ENCODE data around the gene HIRA. TPM values are rescaled to one million over a fixed set of nuclear protein-coding genes. Genes with fewer than 3 reads are reported as not detected.
A peak's percentile ranks its signal among the peaks of the same experiment; 100 is the strongest.
"Not testable (repeated sequence)": the region's sequence is repeated elsewhere in the genome, so short reads cannot be mapped to it uniquely, and the experiment has no call there.

The HIRA gene
- total RNA-seq, 3 donors from 2014 or later = 13.5 to 22.9 (median 18.4) TPM

DNA sequence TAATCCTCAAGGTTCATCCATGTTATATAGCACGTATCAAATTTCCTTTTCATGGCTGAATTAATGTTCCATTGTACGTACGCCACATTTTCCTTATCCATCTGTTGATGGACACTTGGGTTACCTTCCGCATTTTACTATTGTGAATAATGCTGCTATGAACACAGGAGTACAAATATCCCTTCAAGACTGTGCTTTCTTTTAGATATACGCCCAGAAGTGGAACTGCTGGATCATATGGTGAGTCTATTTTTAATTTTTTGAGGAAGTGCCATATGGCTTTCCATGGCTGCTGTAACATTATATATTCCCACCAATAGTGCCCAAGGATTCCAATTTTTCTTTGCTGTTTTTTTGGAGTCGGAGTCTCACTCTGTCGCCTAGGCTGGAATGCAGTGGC is 6.8 kb upstream of the HIRA start:
- no peak overlapping the region for H3K27ac ChIP-seq
- H3K4me1 ChIP-seq = no peaks in the 10 kb centered on the region
- no peaks in the 10 kb centered on the region for H3K36me3 ChIP-seq
- intact Hi-C loops (cut with DNase I; ENCODE audit: low total_unique reads) = no loop called here
- no peaks in the 10 kb centered on the region for H3K9me3 ChIP-seq
- H3K4me3 ChIP-seq = no peak overlapping the region
- TF ChIP-seq POLR2A (IDR thresholded peaks at IDR 0.05) (no peak), POLR2AphosphoS5 (IDR thresholded peaks at IDR 0.05) (no peak)
- TF ChIP-seq, protein P1, sequence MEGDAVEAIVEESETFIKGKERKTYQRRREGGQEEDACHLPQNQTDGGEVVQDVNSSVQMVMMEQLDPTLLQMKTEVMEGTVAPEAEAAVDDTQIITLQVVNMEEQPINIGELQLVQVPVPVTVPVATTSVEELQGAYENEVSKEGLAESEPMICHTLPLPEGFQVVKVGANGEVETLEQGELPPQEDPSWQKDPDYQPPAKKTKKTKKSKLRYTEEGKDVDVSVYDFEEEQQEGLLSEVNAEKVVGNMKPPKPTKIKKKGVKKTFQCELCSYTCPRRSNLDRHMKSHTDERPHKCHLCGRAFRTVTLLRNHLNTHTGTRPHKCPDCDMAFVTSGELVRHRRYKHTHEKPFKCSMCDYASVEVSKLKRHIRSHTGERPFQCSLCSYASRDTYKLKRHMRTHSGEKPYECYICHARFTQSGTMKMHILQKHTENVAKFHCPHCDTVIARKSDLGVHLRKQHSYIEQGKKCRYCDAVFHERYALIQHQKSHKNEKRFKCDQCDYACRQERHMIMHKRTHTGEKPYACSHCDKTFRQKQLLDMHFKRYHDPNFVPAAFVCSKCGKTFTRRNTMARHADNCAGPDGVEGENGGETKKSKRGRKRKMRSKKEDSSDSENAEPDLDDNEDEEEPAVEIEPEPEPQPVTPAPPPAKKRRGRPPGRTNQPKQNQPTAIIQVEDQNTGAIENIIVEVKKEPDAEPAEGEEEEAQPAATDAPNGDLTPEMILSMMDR (IDR thresholded peaks at IDR 0.05) = no peak
- no peak for DNase-seq (ENCODE audit: low spot score in 2 of 2)
- H3K27me3 ChIP-seq = no peaks in the 10 kb centered on the region

DNA sequence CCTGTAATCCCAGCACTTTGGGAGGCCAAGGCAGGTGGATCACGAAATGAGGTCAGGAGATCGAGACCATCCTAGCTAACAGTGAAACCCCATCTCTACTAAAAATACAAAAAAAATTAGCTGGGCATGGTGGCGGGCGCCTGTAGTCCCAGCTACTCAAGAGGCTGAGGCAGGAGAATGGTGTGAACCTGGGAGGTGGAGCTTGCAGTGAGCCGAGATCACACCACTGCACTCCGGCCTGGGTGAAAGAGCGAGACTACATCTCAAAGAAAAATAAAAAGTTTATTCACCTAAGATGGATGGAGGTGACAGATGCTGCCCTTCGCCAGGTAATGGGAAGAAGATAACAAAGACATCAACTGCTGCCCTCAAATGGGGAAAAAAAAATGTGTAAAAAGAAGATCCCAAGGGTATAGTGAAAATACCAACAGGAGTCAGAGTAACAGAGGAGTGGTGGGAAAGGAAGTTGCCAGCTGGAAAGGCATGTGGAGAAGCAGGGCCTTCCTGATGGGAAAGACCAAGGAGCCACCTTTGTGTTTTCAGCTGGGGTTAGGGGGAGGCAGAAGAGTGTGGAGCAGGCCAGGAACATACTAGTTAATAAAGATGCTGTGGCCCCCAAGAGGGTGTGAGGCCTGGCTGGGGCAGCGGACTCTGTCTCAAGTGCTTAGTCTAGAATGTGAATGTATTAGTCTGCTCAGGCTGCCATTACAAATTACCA is 5.1 kb upstream of the HIRA start:
- H3K4me3 ChIP-seq; intact Hi-C loops (cut with DNase I; ENCODE audit: low total_unique reads): not testable (repeated sequence)

DNA sequence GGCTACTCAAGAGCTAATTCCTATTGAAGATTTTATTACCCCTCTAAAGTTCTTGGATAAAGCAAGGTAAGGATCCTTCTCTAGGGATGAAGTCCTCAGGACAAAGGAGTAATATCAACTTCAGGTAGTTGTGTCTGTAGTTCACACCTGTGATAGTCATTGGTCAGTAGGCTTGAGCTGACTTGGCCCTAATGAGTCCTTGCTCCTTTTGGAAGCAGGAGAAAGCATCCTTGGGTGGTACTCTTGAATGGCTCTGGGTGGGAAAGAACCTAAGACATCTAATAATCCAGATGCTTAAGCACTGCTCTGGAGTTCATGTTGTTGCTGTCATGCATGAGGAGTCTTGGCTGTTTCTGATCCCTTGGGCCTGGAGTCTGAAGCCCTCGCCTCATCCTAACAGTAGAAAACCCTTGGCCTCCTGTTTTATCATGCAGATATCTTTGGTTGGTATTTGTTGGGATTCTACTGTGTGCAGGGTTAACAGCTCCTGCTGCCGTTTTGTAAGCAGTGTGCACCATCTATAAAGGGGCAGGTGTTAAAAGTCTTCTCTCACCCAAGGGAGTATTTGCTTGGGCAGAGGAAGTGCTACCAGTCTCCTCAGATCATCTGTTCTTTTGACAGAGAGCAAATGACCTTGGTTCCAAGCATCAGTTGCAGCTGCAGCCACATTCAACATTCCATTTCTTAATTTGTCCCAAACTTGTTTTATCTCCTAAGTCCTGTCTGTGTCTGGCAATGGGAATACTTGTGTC is 3.5 kb upstream of the HIRA start:
- Histone ChIP-seq H3K36me3 (no peaks in the 10 kb centered on the region), H3K9me3 (no peaks in the 10 kb centered on the region), H3K4me3 (no peak overlapping the region), H3K4me1 (peaks cover 5 to 9% of the 10 kb centered on the region in 2 donors), H3K27ac (no peak overlapping the region), H3K27me3 (no peaks in the 10 kb centered on the region)
- DNase-seq (ENCODE audit: low spot score in 2 of 2) = no peak
- intact Hi-C loops (cut with DNase I; ENCODE audit: low total_unique reads) = no loop called here
- TF ChIP-seq POLR2A (IDR thresholded peaks at IDR 0.05) = no peak
- TF ChIP-seq POLR2AphosphoS5 (IDR thresholded peaks at IDR 0.05) = no peak
- TF ChIP-seq, protein P1 (IDR thresholded peaks at IDR 0.05) = no peak

More for the DNA sequence above, 5.1 kb upstream of the HIRA start:
- DNase-seq (ENCODE audit: low spot score in 2 of 2); H3K36me3 ChIP-seq; H3K27me3 ChIP-seq; H3K4me1 ChIP-seq; H3K9me3 ChIP-seq; H3K27ac ChIP-seq: not testable (repeated sequence)

DNA sequence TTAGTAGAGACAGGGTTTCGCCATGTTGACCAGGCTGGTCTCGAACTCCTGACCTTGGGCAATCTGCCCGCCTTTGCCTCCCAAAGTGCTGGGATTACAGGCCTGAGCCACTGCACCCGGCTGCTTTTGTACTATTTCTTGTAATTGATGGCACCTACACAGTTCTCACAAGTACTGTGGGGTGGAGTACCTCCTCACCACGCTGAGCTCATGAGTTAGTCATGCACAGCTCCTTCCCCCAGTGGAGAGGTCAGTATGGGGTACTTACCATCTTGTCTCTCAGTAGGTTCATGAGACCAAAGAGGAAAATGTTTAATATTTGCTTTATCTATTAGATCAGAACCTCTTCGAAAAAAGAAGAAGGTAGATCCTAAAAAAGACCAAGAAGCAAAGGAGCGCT is 2.9 kb upstream of the HIRA start:
- no peaks in the 10 kb centered on the region for H3K9me3 ChIP-seq
- intact Hi-C loops (cut with DNase I; ENCODE audit: low total_unique reads) = no loop called here
- peaks cover 9 to 11% of the 10 kb centered on the region in 2 donors for H3K4me1 ChIP-seq
- no peak overlapping the region for H3K4me3 ChIP-seq
- no peak for TF ChIP-seq POLR2A (IDR thresholded peaks at IDR 0.05)
- TF ChIP-seq, protein P1 (IDR thresholded peaks at IDR 0.05) = no peak
- no peak for TF ChIP-seq POLR2AphosphoS5 (IDR thresholded peaks at IDR 0.05)
- H3K36me3 ChIP-seq = no peaks in the 10 kb centered on the region
- H3K27me3 ChIP-seq = no peaks in the 10 kb centered on the region
- DNase-seq (ENCODE audit: low spot score in 2 of 2) = no peak
- H3K27ac ChIP-seq = no peak overlapping the region

DNA sequence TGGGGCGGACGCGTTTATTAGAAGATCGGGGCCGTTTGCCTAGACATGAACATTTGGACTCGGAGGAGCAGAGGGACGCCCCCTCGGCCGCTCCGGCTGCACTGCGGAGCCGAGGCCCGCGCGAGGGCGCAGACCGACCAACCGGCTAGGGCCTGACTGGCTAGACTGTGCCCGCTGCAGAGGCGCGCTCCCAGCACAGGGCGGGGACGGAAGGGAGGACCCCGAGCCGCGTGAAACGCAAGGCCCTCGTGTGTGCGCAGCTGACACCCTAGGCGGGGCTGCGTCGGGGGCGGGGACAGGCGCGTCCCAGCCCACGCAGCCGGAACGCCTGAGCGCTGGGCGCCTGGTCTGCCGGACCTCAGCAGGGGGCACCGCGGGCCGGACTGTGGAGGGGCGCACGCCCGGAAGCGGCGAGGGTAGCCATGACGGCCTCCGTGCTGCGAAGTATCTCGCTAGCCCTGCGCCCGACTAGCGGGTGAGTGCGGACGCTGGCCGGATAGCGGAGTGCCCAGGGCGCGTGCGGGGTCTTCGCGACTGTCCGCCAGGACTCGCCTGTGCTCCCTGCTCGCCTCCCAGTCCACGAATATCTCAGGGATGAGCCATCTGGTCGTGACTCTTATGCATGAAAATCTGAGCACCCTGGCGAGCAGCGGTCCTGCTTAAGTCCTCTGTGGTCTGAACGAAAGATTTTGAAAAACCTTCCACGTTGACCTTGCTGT is 759 bp upstream of the HIRA start, which contains the start of gene MRPL40:
Gene MRPL40 (plus strand): TSS at position 413 of the 719 bp plus-strand sequence. CDS start 10 bp downstream, at position 423.
- peak; percentile 86 to 88 for DNase-seq (ENCODE audit: low spot score in 2 of 2)
- TF ChIP-seq, protein P1 (IDR thresholded peaks at IDR 0.05) = no peak
- TF ChIP-seq POLR2AphosphoS5 (IDR thresholded peaks at IDR 0.05) = peak; percentile 86 to 97 (median 95)
- peak; percentile 81 for TF ChIP-seq POLR2A (IDR thresholded peaks at IDR 0.05)
- peak within 1 kb of the TSS; percentile 80 to 91 for H3K27ac ChIP-seq
- peaks cover 9 to 13% of the 10 kb centered on the region in 2 donors for H3K4me1 ChIP-seq
- peak within 1 kb of the TSS; percentile 92 to 96 (median 93) for H3K4me3 ChIP-seq
- no peaks in the 10 kb centered on the region for H3K27me3 ChIP-seq
- H3K9me3 ChIP-seq = no peaks in the 10 kb centered on the region
- H3K36me3 ChIP-seq = no peaks in the 10 kb centered on the region
- intact Hi-C loops (cut with DNase I; ENCODE audit: low total_unique reads) = no loop called here
